Calu3 (cell line): ENCODE data around the gene FZD2. TPM values are rescaled to one million over a fixed set of nuclear protein-coding genes. Genes with fewer than 3 reads are reported as not detected.
"Not testable (repeated sequence)": the region's sequence is repeated elsewhere in the genome, so short reads cannot be mapped to it uniquely, and the experiment has no call there.

ENCODE experiments used
- BruUV-seq: library from RNA; stranded (reverse); fragments of 400-500 nt; replicated peaks from 2 replicates; lab custom pipeline; 2021; lab: Mats Ljungman, UMichigan
- CTCF ChIA-PET: fragments of 300-600 bp; sonication (Branson Sonifier 250); formaldehyde crosslinking; loops from one replicate; lab custom pipeline; 2022; ENCODE audit warnings: antibody characterized with exemption; lab: Charles Lee
- DNase-seq: peaks from one replicate; pipeline ENCODE4 v3.0.0; 2022
- H3K27ac Mint-ChIP-seq: one replicate; pipeline ENCODE4 v1.8.0; 2022; ENCODE audit warnings: mixed read lengths; ENCODE audit not compliant: unreplicated experiment
- H3K27me3 Mint-ChIP-seq: one replicate; pipeline ENCODE4 v1.8.0; 2022; ENCODE audit warnings: mixed read lengths; ENCODE audit not compliant: unreplicated experiment
- H3K36me3 Mint-ChIP-seq: one replicate; pipeline ENCODE4 v1.8.0; 2022; ENCODE audit warnings: mild to moderate bottlenecking, moderate library complexity, mixed read lengths; ENCODE audit not compliant: insufficient read depth, unreplicated experiment
- H3K4me1 Mint-ChIP-seq: one replicate; pipeline ENCODE4 v1.8.0; 2022; ENCODE audit warnings: mild to moderate bottlenecking, low read depth, mixed read lengths; ENCODE audit not compliant: unreplicated experiment
- H3K4me3 Mint-ChIP-seq: one replicate; pipeline ENCODE4 v1.8.0; 2022; ENCODE audit warnings: mild to moderate bottlenecking, low read depth, moderate library complexity, mixed read lengths; ENCODE audit not compliant: unreplicated experiment
- H3K9me3 Mint-ChIP-seq: one replicate; pipeline ENCODE4 v1.8.0; 2022; ENCODE audit warnings: low read depth, mixed read lengths; ENCODE audit not compliant: unreplicated experiment
- intact Hi-C: fragments of 100-400 bp; cut with micrococcal nuclease; formaldehyde crosslinking; loops from one replicate; pipeline ENCODE4 v1.10.0; 2022; ENCODE audit not compliant: unreplicated experiment
- total RNA-seq: library from RNA; stranded (reverse); gene quantifications from 2 replicates; pipeline ENCODE4 v1.2.3, GENCODE V29; 2022
- TF ChIP-seq, protein P1 (sequence below): fragments of 200-600 bp; IDR thresholded peaks from one replicate; pipeline ENCODE4 v1.8.0; 2022; ENCODE audit warnings: antibody characterized with exemption; ENCODE audit not compliant: unreplicated experiment

The FZD2 gene
- total RNA-seq, 1 experiment from 2014 or later: 35.8 TPM

DNA sequence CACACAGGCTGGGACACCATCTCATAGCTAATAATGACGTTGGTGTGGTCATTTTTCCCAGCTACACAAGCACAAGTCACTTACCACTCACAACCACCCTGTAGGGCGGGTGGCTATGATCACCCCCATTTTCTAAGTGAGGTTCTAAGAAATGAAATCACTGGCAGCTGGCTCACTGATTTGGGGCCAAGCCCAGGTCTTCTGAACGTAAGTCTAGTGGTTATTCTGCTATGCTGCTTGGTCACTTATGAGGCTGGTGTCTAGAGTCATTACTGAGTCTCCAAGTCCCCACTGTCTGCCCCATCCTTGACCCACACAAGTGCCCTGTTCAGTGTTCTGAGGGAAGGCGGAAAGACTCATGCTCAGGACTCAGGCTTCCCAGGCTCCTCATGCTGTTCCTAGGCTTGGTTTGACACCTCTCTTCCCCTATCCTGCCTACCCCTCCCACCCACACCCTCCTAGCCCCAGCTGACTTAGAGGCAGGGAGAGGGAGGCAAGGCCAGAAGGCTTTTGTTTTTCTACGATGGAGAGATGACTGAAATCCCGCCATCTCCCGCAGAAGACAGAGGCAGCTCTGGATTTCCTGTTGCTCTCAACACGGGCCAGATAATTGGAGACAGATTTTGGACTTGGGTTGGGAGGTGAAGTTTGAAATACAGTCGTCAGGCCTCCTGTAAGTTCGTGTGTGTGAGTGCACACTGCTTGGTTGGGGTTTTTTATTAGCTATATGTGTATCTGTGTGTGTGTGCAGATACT is 32.2 kb downstream of the FZD2 start:
- Mint-ChIP-seq H3K36me3 (peaks cover 5% of the 10 kb centered on the region), H3K4me3 (no peak overlapping the region), H3K27me3 (peaks cover 26% of the 10 kb centered on the region), H3K4me1 (peaks cover 17% of the 10 kb centered on the region), H3K27ac (no peak overlapping the region), H3K9me3 (no peaks in the 10 kb centered on the region)
- TF ChIP-seq, protein P1, sequence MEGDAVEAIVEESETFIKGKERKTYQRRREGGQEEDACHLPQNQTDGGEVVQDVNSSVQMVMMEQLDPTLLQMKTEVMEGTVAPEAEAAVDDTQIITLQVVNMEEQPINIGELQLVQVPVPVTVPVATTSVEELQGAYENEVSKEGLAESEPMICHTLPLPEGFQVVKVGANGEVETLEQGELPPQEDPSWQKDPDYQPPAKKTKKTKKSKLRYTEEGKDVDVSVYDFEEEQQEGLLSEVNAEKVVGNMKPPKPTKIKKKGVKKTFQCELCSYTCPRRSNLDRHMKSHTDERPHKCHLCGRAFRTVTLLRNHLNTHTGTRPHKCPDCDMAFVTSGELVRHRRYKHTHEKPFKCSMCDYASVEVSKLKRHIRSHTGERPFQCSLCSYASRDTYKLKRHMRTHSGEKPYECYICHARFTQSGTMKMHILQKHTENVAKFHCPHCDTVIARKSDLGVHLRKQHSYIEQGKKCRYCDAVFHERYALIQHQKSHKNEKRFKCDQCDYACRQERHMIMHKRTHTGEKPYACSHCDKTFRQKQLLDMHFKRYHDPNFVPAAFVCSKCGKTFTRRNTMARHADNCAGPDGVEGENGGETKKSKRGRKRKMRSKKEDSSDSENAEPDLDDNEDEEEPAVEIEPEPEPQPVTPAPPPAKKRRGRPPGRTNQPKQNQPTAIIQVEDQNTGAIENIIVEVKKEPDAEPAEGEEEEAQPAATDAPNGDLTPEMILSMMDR: no peak
- BruUV-seq: no TSS peak
- DNase-seq: no peak
- CTCF ChIA-PET: interaction anchor here (0.6 kb wide), 1 partner anchor 31 kb away, joined by 9 read pairs; no protein-coding TSS in a partner anchor
- intact Hi-C loops: no loop called here

DNA sequence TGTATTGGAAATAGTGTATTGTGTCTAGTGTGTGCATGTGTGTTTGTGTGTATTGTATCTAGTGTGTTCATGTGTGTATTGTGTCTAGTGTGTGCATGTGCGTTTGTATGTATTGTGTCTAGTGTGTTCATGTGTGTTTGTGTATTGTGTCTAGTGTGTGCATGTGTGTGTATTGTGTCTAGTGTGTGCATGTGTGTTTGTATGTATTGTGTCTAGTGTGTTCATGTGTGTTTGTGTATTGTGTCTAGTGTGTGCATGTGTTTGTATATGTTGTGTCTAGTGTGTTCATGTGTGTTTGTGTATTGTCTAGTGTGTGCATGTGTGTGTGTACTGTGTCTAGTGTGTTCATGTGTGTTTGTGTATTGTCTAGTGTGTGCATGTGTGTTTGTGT is 32.8 kb downstream of the FZD2 start:
- H3K36me3 Mint-ChIP-seq, intact Hi-C loops, H3K9me3 Mint-ChIP-seq, H3K4me3 Mint-ChIP-seq, DNase-seq, BruUV-seq, H3K27ac Mint-ChIP-seq: not testable (repeated sequence)
- CTCF ChIA-PET: interaction anchor here (0.6 kb wide), 1 partner anchor 31 kb away, joined by 9 read pairs; no protein-coding TSS in a partner anchor
- H3K27me3 Mint-ChIP-seq: peaks cover 27% of the 10 kb centered on the region
- peaks cover 17% of the 10 kb centered on the region for H3K4me1 Mint-ChIP-seq

DNA sequence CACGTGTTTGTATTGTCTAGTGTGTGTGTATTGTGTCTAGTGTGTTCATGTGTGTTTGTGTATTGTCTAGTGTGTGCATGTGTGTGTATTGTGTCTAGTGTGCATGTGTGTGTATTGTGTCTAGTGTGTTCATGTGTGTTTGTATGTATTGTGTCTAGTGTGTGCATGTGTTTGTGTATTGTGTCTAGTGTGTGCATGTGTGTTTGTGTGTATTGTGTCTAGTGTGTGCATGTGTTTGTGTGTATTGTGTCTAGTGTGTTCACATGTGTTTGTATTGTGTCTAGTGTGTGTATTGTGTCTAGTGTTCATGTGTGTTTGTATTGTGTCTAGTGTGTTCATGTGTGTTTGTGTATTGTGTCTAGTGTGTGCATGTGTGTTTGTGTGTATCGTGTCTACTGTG is 33.5 kb downstream of the FZD2 start:
- peaks cover 17% of the 10 kb centered on the region for H3K4me1 Mint-ChIP-seq
- peaks cover 27% of the 10 kb centered on the region for H3K27me3 Mint-ChIP-seq
- H3K36me3 Mint-ChIP-seq, H3K4me3 Mint-ChIP-seq, intact Hi-C loops, DNase-seq, BruUV-seq, H3K9me3 Mint-ChIP-seq, CTCF ChIA-PET, H3K27ac Mint-ChIP-seq: not testable (repeated sequence)

DNA sequence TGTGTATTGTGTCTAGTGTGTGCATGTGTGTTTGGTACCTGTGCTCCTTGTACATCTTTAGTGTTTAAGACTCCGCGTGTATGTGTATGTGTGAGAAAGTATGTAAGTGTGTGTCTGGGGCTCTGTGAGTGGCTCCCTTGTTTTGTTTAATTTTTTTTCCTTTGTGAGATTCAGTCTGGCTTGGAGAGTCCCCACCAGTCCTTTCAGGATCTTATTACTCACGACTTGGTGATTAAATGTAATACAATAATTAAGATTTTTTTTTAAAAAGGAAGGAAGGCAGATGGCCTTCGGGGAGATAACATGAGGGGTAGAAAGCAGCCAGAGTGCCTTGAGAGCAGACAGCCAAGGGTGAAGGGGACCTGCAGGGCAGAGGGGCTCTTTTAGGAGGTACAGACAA is 33.9 kb downstream of the FZD2 start:
- H3K27me3 Mint-ChIP-seq: peaks cover 27% of the 10 kb centered on the region
- H3K27ac Mint-ChIP-seq: no peak overlapping the region
- H3K36me3 Mint-ChIP-seq: peaks cover 5% of the 10 kb centered on the region
- H3K9me3 Mint-ChIP-seq: no peaks in the 10 kb centered on the region
- CTCF ChIA-PET: interaction anchor here (0.7 kb wide), 1 partner anchor 68 kb away, joined by 3 read pairs; no protein-coding TSS in a partner anchor
- DNase-seq: no peak
- TF ChIP-seq, protein P1: no peak
- H3K4me1 Mint-ChIP-seq: peaks cover 17% of the 10 kb centered on the region
- intact Hi-C loops: no loop called here
- BruUV-seq: no TSS peak
- H3K4me3 Mint-ChIP-seq: no peak overlapping the region

DNA sequence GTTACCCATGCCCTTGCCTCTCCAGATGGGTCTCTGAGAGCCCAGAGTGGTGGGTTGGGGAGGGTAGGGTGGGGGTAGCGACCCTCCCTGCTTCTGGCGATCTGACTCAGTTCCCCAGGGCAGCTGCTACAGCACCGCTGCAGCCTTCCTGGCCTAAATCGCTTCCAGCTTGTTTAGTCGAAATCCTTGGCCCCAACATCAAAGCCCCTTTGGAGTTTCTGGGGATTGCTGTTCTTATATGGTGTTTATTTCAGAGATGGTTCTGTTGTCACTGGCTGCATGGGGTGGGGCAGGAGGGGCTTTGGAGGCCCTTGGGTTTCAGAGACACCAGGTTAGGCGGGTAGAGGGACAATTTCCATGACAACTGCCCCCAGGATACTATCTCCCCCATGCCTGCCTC is 35.9 kb downstream of the FZD2 start:
- Mint-ChIP-seq H3K9me3 (no peaks in the 10 kb centered on the region), H3K4me1 (peaks cover under 1% of the 10 kb centered on the region), H3K4me3 (no peak overlapping the region), H3K27me3 (peaks cover 27% of the 10 kb centered on the region), H3K36me3 (no peaks in the 10 kb centered on the region), H3K27ac (no peak overlapping the region)
- BruUV-seq: no TSS peak
- TF ChIP-seq, protein P1: no peak
- no peak for DNase-seq
- CTCF ChIA-PET: no interaction called here
- intact Hi-C loops: no loop called here
